ENCODE results near the gene PTCD2. TPM values are rescaled to one million over a fixed set of nuclear protein-coding genes. Genes with fewer than 3 reads are reported as not detected.

Gene PTCD2
- total RNA-seq, 1 donor from 2014 or later: 3.4 TPM

DNA sequence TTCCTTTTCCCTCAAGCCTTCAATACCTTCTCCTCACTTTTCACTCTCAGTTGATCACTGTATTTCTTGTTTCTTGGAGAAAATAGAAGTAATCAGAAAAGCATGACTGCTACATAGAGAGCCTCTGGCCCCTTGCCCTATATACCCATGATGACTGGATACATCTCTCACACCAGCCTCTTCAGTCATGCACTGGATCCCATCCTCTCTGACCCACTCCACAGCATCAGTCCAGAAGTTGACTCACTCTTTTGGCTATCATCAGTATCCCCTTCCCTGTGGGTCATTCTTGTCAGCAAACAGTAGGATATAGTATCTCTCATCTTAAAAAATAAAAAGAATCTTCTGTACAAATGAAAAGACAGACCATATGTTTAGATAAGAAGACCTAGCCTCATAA lies 32.9 kb downstream of the PTCD2 start:
- TF ChIP-seq, protein P1, sequence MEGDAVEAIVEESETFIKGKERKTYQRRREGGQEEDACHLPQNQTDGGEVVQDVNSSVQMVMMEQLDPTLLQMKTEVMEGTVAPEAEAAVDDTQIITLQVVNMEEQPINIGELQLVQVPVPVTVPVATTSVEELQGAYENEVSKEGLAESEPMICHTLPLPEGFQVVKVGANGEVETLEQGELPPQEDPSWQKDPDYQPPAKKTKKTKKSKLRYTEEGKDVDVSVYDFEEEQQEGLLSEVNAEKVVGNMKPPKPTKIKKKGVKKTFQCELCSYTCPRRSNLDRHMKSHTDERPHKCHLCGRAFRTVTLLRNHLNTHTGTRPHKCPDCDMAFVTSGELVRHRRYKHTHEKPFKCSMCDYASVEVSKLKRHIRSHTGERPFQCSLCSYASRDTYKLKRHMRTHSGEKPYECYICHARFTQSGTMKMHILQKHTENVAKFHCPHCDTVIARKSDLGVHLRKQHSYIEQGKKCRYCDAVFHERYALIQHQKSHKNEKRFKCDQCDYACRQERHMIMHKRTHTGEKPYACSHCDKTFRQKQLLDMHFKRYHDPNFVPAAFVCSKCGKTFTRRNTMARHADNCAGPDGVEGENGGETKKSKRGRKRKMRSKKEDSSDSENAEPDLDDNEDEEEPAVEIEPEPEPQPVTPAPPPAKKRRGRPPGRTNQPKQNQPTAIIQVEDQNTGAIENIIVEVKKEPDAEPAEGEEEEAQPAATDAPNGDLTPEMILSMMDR (IDR thresholded peaks at IDR 0.05; ENCODE audit: insufficient read depth, low read length, severe bottlenecking): no peak
- FAIRE-seq: no peak
- DNase-seq (ENCODE audit: low read depth): no peak
- Histone ChIP-seq H3K27me3 (ENCODE audit: control insufficient read depth, insufficient read depth, low read length) (no peaks in the 10 kb centered on the region), H3K4me3 (ENCODE audit: low read depth, low read length) (no peak overlapping the region), H3K36me3 (ENCODE audit: control insufficient read depth, insufficient read depth, low read length) (no peaks in the 10 kb centered on the region)

DNA sequence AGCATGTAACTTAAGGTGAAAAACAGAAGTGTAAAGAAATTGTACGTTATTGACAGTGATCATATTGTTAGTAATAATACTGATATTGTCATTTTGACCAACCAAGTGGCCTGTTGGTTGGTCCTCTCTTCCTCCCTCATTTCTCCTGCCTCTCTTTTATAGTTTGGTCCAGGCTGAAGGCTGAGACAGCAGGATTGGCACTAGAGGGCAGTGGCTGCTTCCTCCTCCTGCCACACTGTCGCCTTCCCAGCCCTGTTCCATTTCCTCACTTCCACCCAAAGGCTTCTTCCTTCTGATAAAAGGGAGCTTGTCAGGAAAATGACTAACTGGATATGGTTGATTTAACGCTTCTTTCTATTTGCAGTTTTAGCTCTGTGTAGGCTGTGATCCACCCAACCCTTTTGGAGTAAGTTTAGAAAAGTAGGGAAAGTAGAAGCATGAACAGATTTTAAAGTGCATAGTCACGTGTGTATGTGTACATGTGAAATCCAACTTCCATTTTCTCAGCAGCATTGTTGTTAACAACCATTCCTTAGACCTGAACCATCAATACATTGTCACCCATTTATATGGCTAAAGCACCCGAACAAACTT lies 35.6 kb downstream of the PTCD2 start:
- peaks cover 4% of the 10 kb centered on the region for H3K36me3 ChIP-seq (ENCODE audit: control insufficient read depth, insufficient read depth, low read length)
- no peaks in the 10 kb centered on the region for H3K27me3 ChIP-seq (ENCODE audit: control insufficient read depth, insufficient read depth, low read length)
- no peak for FAIRE-seq

DNA sequence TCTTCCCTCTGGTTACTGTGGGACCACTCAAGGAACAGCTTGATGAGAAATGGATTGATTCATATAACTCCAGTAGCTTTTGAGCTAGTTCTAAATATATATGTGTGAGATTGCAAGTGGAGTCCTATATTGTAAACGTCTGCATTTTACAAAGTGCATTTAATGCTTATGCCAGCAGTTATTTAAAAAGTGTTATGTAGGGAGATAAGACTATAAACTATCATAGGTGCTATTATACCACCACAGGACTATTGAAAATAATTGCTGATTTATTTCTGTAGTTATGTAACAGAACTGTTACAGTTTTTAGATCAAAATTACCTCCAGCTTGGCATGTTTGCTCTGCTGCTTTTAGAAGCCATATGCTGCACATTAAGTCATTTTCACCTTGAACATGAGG lies 36.2 kb downstream of the PTCD2 start:
- no peaks in the 10 kb centered on the region for H3K27me3 ChIP-seq (ENCODE audit: control insufficient read depth, insufficient read depth, low read length)
- TF ChIP-seq, protein P1 (IDR thresholded peaks at IDR 0.05; ENCODE audit: insufficient read depth, low read length, severe bottlenecking): no peak
- no peak overlapping the region for H3K4me3 ChIP-seq (ENCODE audit: low read depth, low read length)
- no peak for DNase-seq (ENCODE audit: low read depth)
- H3K36me3 ChIP-seq (ENCODE audit: control insufficient read depth, insufficient read depth, low read length): peaks cover 4% of the 10 kb centered on the region
- no peak for FAIRE-seq

More for the DNA sequence above, 35.6 kb downstream of the PTCD2 start:
- peak; percentile 39 for DNase-seq (ENCODE audit: low read depth)
- no peak overlapping the region for H3K4me3 ChIP-seq (ENCODE audit: low read depth, low read length)
- TF ChIP-seq, protein P1 (IDR thresholded peaks at IDR 0.05; ENCODE audit: insufficient read depth, low read length, severe bottlenecking): peak; percentile 69

DNA sequence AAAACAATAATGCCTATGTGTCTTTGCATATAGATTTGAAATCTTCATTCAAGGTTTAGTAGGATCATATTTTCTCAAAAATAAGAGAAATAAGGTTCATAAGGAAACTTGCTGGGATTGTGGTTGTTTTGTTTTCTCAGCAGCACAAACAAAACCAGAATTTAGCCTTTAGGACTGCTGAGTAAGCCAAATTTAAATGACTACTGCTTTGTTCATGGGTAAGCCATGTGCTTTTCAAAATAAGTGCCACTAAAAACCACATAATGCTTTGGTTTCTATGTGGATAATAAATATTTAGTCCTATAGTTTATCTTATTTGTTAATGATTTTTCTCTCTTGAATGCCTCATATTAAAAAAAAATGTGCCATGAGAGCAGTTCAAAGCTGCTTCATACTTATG lies 38.8 kb downstream of the PTCD2 start:
- no peaks in the 10 kb centered on the region for H3K27me3 ChIP-seq (ENCODE audit: control insufficient read depth, insufficient read depth, low read length)
- H3K4me3 ChIP-seq (ENCODE audit: low read depth, low read length): no peak overlapping the region
- DNase-seq (ENCODE audit: low read depth): no peak
- H3K36me3 ChIP-seq (ENCODE audit: control insufficient read depth, insufficient read depth, low read length): peaks cover 6% of the 10 kb centered on the region
- no peak for FAIRE-seq
- TF ChIP-seq, protein P1 (IDR thresholded peaks at IDR 0.05; ENCODE audit: insufficient read depth, low read length, severe bottlenecking): no peak

DNA sequence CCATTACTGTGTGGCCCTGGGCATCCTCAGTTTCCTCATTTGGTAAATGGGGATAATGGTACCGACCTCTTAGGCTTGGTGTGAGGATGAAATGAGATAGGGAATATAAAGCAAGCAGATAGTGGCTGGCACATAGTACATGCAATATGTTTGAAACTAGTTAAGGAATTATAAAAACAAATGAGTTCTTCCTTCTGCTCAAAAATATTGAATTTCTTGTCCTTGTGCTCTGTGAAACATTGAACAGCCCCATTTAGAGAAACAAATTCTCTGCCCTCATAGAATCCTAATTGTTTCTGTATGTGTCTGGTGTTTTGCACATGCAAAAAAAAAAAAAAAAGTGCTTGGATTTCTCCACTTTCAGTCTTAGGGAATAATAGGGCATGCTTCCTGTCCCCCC lies 39.7 kb downstream of the PTCD2 start:
- no peaks in the 10 kb centered on the region for H3K27me3 ChIP-seq (ENCODE audit: control insufficient read depth, insufficient read depth, low read length)
- DNase-seq (ENCODE audit: low read depth) (no peak), FAIRE-seq (no peak)
- H3K36me3 ChIP-seq (ENCODE audit: control insufficient read depth, insufficient read depth, low read length): peaks cover 6% of the 10 kb centered on the region
- H3K4me3 ChIP-seq (ENCODE audit: low read depth, low read length): no peak overlapping the region
- TF ChIP-seq, protein P1 (IDR thresholded peaks at IDR 0.05; ENCODE audit: insufficient read depth, low read length, severe bottlenecking): no peak
